Panc1 (cell line): ENCODE measurements around the gene CORO2A.

ENCODE experiments used
- CTCF ChIP-seq: fragments of 450-650 bp; IDR thresholded peaks from 2 replicates; pipeline ENCODE4 v1.5.1; 2017; ENCODE audit warnings: mild to moderate bottlenecking
- POLR2AphosphoS5 ChIP-seq: IDR thresholded peaks from 2 replicates; pipeline ENCODE4 v1.6.1; 2012; ENCODE audit warnings: mild to moderate bottlenecking, low read depth, low read length, moderate library complexity
- REST ChIP-seq, 2 experiments: IDR thresholded peaks; 2 replicates each; pipeline ENCODE4 v1.6.1; 2011 to 2012; ENCODE audit warnings: low read depth in 2 of 2, control low read depth in 1 of 2, low read length in 1 of 2, mild to moderate bottlenecking in 1 of 2, moderate library complexity in 1 of 2; ENCODE audit not compliant: insufficient read depth in 1 of 2
- TCF7L2 ChIP-seq: IDR thresholded peaks from 2 replicates; pipeline ENCODE4 v1.6.1; 2011; ENCODE audit warnings: mild to moderate bottlenecking, low read depth, low read length, inconsistent platforms

DNA sequence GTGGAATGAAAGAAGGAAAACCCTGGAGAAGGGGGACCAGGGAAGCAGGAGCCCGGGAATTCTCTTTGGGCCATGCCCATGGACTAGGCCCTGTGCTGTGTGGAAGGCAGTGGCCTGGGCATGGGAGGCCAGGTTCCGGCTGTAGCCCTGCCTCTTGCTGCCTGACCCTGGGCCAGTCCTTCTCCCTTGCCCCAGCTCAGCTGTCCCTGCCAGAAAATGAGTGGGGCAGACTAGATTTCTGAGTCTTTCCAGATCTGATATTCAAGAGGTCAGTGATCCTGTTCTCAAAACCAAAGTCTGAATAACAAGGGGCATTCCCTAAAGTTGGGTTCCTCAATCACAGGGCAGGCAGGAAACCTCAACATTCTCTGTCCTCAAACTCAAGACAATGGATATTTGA, 24.8 kb upstream of the CORO2A start:
- TF ChIP-seq CTCF = no peak
- no peak for TF ChIP-seq POLR2AphosphoS5
- TF ChIP-seq TCF7L2 = no peak
- TF ChIP-seq REST (IDR thresholded peaks at IDR 0.05; ENCODE audit: insufficient read depth in 1 of 2, low read depth in 2 of 2, low read length in 1 of 2) = no peak
